ENCODE data around the gene GLIS2. TPM values are rescaled to one million over a fixed set of nuclear protein-coding genes. Genes with fewer than 3 reads are reported as not detected.
"Not testable (repeated sequence)": the region's sequence is repeated elsewhere in the genome, so short reads cannot be mapped to it uniquely, and the experiment has no call there.

The GLIS2 gene
- total RNA-seq, 1 experiment from 2014 or later = 44.2 TPM

GRCh38 chr16:4340443-4340842 is 24.6 kb downstream of the GLIS2 start:
- TF ChIP-seq, protein P1, sequence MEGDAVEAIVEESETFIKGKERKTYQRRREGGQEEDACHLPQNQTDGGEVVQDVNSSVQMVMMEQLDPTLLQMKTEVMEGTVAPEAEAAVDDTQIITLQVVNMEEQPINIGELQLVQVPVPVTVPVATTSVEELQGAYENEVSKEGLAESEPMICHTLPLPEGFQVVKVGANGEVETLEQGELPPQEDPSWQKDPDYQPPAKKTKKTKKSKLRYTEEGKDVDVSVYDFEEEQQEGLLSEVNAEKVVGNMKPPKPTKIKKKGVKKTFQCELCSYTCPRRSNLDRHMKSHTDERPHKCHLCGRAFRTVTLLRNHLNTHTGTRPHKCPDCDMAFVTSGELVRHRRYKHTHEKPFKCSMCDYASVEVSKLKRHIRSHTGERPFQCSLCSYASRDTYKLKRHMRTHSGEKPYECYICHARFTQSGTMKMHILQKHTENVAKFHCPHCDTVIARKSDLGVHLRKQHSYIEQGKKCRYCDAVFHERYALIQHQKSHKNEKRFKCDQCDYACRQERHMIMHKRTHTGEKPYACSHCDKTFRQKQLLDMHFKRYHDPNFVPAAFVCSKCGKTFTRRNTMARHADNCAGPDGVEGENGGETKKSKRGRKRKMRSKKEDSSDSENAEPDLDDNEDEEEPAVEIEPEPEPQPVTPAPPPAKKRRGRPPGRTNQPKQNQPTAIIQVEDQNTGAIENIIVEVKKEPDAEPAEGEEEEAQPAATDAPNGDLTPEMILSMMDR (conservative IDR thresholded peaks at IDR 0.05) = no peak
- no peak for TF ChIP-seq EZH2 (IDR thresholded peaks at IDR 0.05; ENCODE audit: low read depth)
- Histone ChIP-seq H2AFZ (no peak overlapping the region), H3K4me1 (replicated peaks; ENCODE audit: insufficient read depth) (no peaks in the 10 kb centered on the region), H3K9me2 (ENCODE audit: insufficient read depth) (no peaks in the 10 kb centered on the region), H3K36me3 (ENCODE audit: low read depth) (no peaks in the 10 kb centered on the region), H3K4me3 (no peak overlapping the region), H4K20me1 (ENCODE audit: insufficient read depth) (peaks cover 37% of the 10 kb centered on the region), H3K27me3 (ENCODE audit: insufficient read depth, low read depth) (no peaks in the 10 kb centered on the region), H3K4me2 (no peak overlapping the region), H3K79me2 (ENCODE audit: low read depth) (peaks cover 20% of the 10 kb centered on the region), H3F3A (ENCODE audit: insufficient read depth, low read depth) (peaks cover 14% of the 10 kb centered on the region; the same call in 1 of the 2 replicates), H3K9me3 (ENCODE audit: insufficient read depth, low read depth) (no peaks in the 10 kb centered on the region), H3K27ac (no peak overlapping the region)
- no peak for DNase-seq
- intact Hi-C loops (cut with micrococcal nuclease; ENCODE audit: unreplicated experiment) = no loop called here
- ChIA-PET POLR2A (ENCODE audit: unreplicated experiment) (interaction anchor here (0.5 kb wide), 1 partner anchor 33 kb away, joined by 3 read pairs; no protein-coding TSS in a partner anchor), CTCF (interaction anchor here (1.4 to 1.6 kb wide), 2 partner anchors 50 to 67 kb away, joined by 3 to 9 read pairs; no protein-coding TSS in a partner anchor)
- no TSS peak for BruUV-seq (replicated peaks)

DNA sequence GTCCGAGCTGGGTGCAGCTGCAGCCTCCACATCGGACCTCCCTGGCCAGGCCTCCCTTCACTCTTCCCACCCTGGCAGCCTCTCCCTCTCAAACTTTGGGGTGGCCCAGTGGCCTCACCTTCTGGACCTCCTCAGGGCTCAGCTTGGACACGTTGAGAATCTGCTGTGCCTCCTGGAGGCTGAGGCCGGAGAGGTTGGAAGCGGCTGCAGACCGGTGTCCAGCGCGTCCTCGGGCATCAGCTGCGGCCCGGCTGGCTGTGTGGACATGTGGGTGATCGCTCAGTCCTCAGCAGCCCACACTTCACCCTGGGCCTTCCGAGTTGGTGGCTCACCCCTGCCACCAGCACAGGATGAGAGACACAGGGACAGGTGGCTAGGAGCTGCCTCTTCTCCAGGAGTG is 25.4 kb downstream of the GLIS2 start:
- POLR2A ChIA-PET (ENCODE audit: unreplicated experiment) = no interaction called here
- TF ChIP-seq, protein P1 (conservative IDR thresholded peaks at IDR 0.05) = no peak
- TF ChIP-seq EZH2 (IDR thresholded peaks at IDR 0.05; ENCODE audit: low read depth) = no peak
- no peak overlapping the region for H3K27ac ChIP-seq
- no peak overlapping the region for H3K4me2 ChIP-seq
- no peak overlapping the region for H3K4me3 ChIP-seq
- no peaks in the 10 kb centered on the region for H3K36me3 ChIP-seq (ENCODE audit: low read depth)
- no peak for DNase-seq
- no peaks in the 10 kb centered on the region for H3K9me2 ChIP-seq (ENCODE audit: insufficient read depth)
- intact Hi-C loops (cut with micrococcal nuclease; ENCODE audit: unreplicated experiment) = no loop called here
- H4K20me1 ChIP-seq (ENCODE audit: insufficient read depth) = peaks cover 43% of the 10 kb centered on the region
- no peak overlapping the region for H2AFZ ChIP-seq
- H3F3A ChIP-seq (ENCODE audit: insufficient read depth, low read depth) = peaks cover 17% of the 10 kb centered on the region; the same call in 1 of the 2 replicates
- CTCF ChIA-PET = interaction anchor here (0.8 to 1.6 kb wide), 2 partner anchors 52 to 68 kb away, joined by 3 to 9 read pairs; no protein-coding TSS in a partner anchor
- no peaks in the 10 kb centered on the region for H3K9me3 ChIP-seq (ENCODE audit: insufficient read depth, low read depth)
- no peaks in the 10 kb centered on the region for H3K27me3 ChIP-seq (ENCODE audit: insufficient read depth, low read depth)
- peaks cover 28% of the 10 kb centered on the region for H3K79me2 ChIP-seq (ENCODE audit: low read depth)
- no TSS peak for BruUV-seq (replicated peaks)
- H3K4me1 ChIP-seq (replicated peaks; ENCODE audit: insufficient read depth) = no peaks in the 10 kb centered on the region

DNA sequence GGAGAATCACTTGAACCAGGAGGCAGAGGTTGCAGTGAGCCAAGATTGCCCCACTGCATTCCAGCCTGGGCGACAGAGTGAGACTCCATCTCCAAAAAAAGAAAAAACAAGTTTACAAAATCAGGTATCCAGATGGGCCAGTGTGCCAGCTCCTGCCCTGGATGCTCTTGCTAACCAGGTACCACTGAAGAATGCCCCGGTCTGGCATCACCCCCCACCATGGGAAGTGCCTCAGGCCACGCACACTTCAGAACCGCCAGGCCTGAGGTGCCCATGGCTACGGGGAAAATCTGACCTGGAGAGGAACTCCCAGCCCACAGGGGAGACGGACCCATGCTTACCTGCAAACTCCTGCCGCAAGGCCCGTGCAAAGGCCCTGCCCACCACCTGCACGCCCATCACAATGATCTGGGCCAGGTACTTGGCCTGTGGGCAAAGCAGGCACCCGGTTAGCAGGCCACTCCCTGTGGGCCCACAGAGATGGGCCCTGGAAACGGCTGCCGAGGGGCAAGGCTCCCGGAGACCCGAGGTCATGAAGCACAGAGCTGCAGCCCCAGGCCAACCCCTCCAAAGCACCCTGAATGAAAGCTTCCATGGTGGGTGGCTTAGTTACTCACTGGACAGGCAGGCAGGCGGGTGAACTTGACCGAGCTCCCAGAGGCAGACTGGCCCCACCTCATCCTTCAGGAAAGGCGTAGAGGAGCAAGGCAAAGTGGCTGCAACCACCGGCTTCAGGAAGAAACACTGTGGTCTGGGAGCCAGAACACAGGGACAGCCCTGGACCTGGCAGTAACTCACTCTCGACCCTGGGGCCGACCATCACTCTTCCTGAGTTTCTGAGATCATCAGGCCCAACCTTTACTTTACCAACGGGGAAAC is 27.2 kb downstream of the GLIS2 start:
- POLR2A ChIA-PET (ENCODE audit: unreplicated experiment) = interaction anchor here (0.7 kb wide), 1 partner anchor 64 kb away, joined by 9 read pairs; no protein-coding TSS in a partner anchor

GRCh38 chr16:4344300-4344982 is 28.6 kb downstream of the GLIS2 start:
- POLR2A ChIA-PET (ENCODE audit: unreplicated experiment); H3K9me3 ChIP-seq (ENCODE audit: insufficient read depth, low read depth); H3K27ac ChIP-seq; H3K4me1 ChIP-seq (replicated peaks; ENCODE audit: insufficient read depth); H3K27me3 ChIP-seq (ENCODE audit: insufficient read depth, low read depth); H3K4me2 ChIP-seq; DNase-seq; H3K4me3 ChIP-seq; CTCF ChIA-PET; H3K36me3 ChIP-seq (ENCODE audit: low read depth); intact Hi-C loops (cut with micrococcal nuclease; ENCODE audit: unreplicated experiment); BruUV-seq (replicated peaks); H3K9me2 ChIP-seq (ENCODE audit: insufficient read depth); H2AFZ ChIP-seq: not testable (repeated sequence)
- Histone ChIP-seq H3F3A (ENCODE audit: insufficient read depth, low read depth) (peaks cover 22% of the 10 kb centered on the region; the same call in 1 of the 2 replicates), H3K79me2 (ENCODE audit: low read depth) (peaks cover 60% of the 10 kb centered on the region), H4K20me1 (ENCODE audit: insufficient read depth) (peaks cover 61% of the 10 kb centered on the region)

More for the DNA sequence above, 27.2 kb downstream of the GLIS2 start:
- CTCF ChIA-PET = no interaction called here
- no TSS peak for BruUV-seq (replicated peaks)
- Histone ChIP-seq H3F3A (ENCODE audit: insufficient read depth, low read depth) (peaks cover 22% of the 10 kb centered on the region; the same call in 1 of the 2 replicates), H3K4me2 (no peak overlapping the region), H2AFZ (no peak overlapping the region), H3K27me3 (ENCODE audit: insufficient read depth, low read depth) (no peaks in the 10 kb centered on the region), H3K4me1 (replicated peaks; ENCODE audit: insufficient read depth) (no peaks in the 10 kb centered on the region), H3K79me2 (ENCODE audit: low read depth) (peaks cover 47% of the 10 kb centered on the region), H3K36me3 (ENCODE audit: low read depth) (no peaks in the 10 kb centered on the region), H4K20me1 (ENCODE audit: insufficient read depth) (peaks cover 58% of the 10 kb centered on the region), H3K4me3 (no peak overlapping the region), H3K9me2 (ENCODE audit: insufficient read depth) (no peaks in the 10 kb centered on the region), H3K9me3 (ENCODE audit: insufficient read depth, low read depth) (no peaks in the 10 kb centered on the region), H3K27ac (no peak overlapping the region)
- TF ChIP-seq, protein P1 (conservative IDR thresholded peaks at IDR 0.05) = no peak
- TF ChIP-seq EZH2 (IDR thresholded peaks at IDR 0.05; ENCODE audit: low read depth) = no peak
- no peak for DNase-seq
- intact Hi-C loops (cut with micrococcal nuclease; ENCODE audit: unreplicated experiment) = no loop called here

All from PC-9 (cell line).